Gastroesophageal sphincter (tissue), 3 donors: ENCODE measurements around the gene GSDMA.

Experiments
- CTCF ChIP-seq, 4 experiments: fragments of 200-600 bp in 2 of 4; fragments of 450-650 bp in 2 of 4; sonication (generic) in 1 of 4; IDR thresholded peaks; one replicate each; pipeline ENCODE4 v1.5.1; 2017 to 2019; ENCODE audit warnings: antibody characterized with exemption in 4 of 4, mild to moderate bottlenecking in 2 of 4, moderate library complexity in 2 of 4
- POLR2A ChIP-seq, 2 donors: fragments of 450-650 bp; IDR thresholded peaks; one replicate each; pipeline ENCODE4 v1.6.1; 2017; ENCODE audit warnings: antibody characterized with exemption in 2 of 2, mild to moderate bottlenecking in 2 of 2, moderate library complexity in 1 of 2

- no peak for TF ChIP-seq CTCF (IDR thresholded peaks at IDR 0.05)
- no peak for TF ChIP-seq POLR2A (IDR thresholded peaks at IDR 0.05)
These were observed 23.7 kb upstream of the GSDMA start for GRCh38 chr17:39939106-39939505.
